ENCODE data around the gene KRTAP10-10.

- TF ChIP-seq CTCF (IDR thresholded peaks at IDR 0.05; ENCODE audit: poor library complexity) (no peak), EZH2phosphoT487 (IDR thresholded peaks at IDR 0.05; ENCODE audit: low read depth, severe bottlenecking, unreplicated experiment) (no peak)
Measured at GRCh38 chr21:44601596-44602462, 35.3 kb upstream of the KRTAP10-10 start.

All from hepatocyte (in vitro differentiated cells).